HepG2 (cell line): ENCODE measurements around the gene PLA2G4D. TPM values are rescaled to one million over a fixed set of nuclear protein-coding genes. Genes with fewer than 3 reads are reported as not detected.
A peak's percentile ranks its signal among the peaks of the same experiment; 100 is the strongest.

Experiments used
- ATF5 ChIP-seq: sonication (generic); formaldehyde crosslinking; IDR thresholded peaks from 2 replicates; pipeline ENCODE4 v1.4.0; 2020; ENCODE audit warnings: mild to moderate bottlenecking, low read depth, missing genetic modification reagents
- KDM4B ChIP-seq: sonication (generic); formaldehyde crosslinking; IDR thresholded peaks from 2 replicates; pipeline ENCODE4 v1.4.0; 2020; ENCODE audit warnings: missing genetic modification reagents
- KDM5A ChIP-seq: fragments of 200-600 bp; sonication (generic); IDR thresholded peaks from 2 replicates; pipeline ENCODE4 v1.7.0; 2018; ENCODE audit warnings: antibody characterized with exemption, mild to moderate bottlenecking, low read length, borderline replicate concordance
- KLF6 ChIP-seq: IDR thresholded peaks from 2 replicates; pipeline ENCODE4 v1.8.0; 2016; ENCODE audit warnings: missing biosample characterization, missing genetic modification reagents
- MLXIP ChIP-seq: sonication (generic); formaldehyde crosslinking; IDR thresholded peaks from 2 replicates; pipeline ENCODE4 v1.9.0; 2021; ENCODE audit warnings: missing genetic modification reagents, borderline replicate concordance
- MXI1 ChIP-seq: IDR thresholded peaks from 3 replicates; pipeline ENCODE4 v1.6.1; 2012; ENCODE audit warnings: low read depth, low read length, inconsistent platforms, borderline replicate concordance
- RELA ChIP-seq: sonication (generic); formaldehyde crosslinking; IDR thresholded peaks from 2 replicates; pipeline ENCODE4 v1.4.0; 2020; ENCODE audit warnings: missing genetic modification reagents
- SALL1 ChIP-seq: sonication (generic); formaldehyde crosslinking; IDR thresholded peaks from 2 replicates; pipeline ENCODE4 v1.8.0; 2022; ENCODE audit warnings: mild to moderate bottlenecking, missing genetic modification reagents
- SMAD9 ChIP-seq: sonication (generic); formaldehyde crosslinking; IDR thresholded peaks from 2 replicates; pipeline ENCODE4 v1.5.1; 2020; ENCODE audit warnings: mild to moderate bottlenecking, missing genetic modification reagents
- TCF7L2 ChIP-seq: IDR thresholded peaks from 2 replicates; pipeline ENCODE4 v1.6.1; 2011; ENCODE audit warnings: mild to moderate bottlenecking, low read depth, low read length, moderate library complexity
- YEATS4 ChIP-seq: sonication (generic); formaldehyde crosslinking; IDR thresholded peaks from 2 replicates; pipeline ENCODE4 v1.4.0; 2020; ENCODE audit warnings: missing genetic modification reagents, borderline replicate concordance
- ZBTB43 ChIP-seq: sonication (generic); formaldehyde crosslinking; conservative IDR thresholded peaks from 2 replicates; pipeline ENCODE4 v1.4.0; 2020; ENCODE audit warnings: missing genetic modification reagents
- ZMYM2 ChIP-seq: sonication (generic); formaldehyde crosslinking; IDR thresholded peaks from 2 replicates; pipeline ENCODE4 v1.8.0; 2022; ENCODE audit warnings: mild to moderate bottlenecking, missing genetic modification reagents
- ZNF564 ChIP-seq: sonication (generic); formaldehyde crosslinking; IDR thresholded peaks from 2 replicates; pipeline ENCODE4 v1.8.1; 2023; ENCODE audit warnings: mild to moderate bottlenecking, missing genetic modification reagents
- ZNF576 ChIP-seq: sonication (generic); formaldehyde crosslinking; IDR thresholded peaks from 2 replicates; pipeline ENCODE4 v1.4.0; 2020; ENCODE audit warnings: mild to moderate bottlenecking, missing genetic modification reagents
- ZNF615 ChIP-seq: sonication (generic); formaldehyde crosslinking; IDR thresholded peaks from 2 replicates; pipeline ENCODE4 v1.5.0; 2020; ENCODE audit warnings: mild to moderate bottlenecking, missing genetic modification reagents, borderline replicate concordance
- polyA plus RNA-seq, 8 experiments: library from polyadenylated mRNA; depleted of rRNA in 3 of 8; stranded (reverse) in 7 of 8; unstranded in 1 of 8; fragments of >200 nt; fragmentation: Illumina TruSeq in 4 of 8; extraction: Trizol in 4 of 8; gene quantifications; 2 replicates each; pipeline versions ENCODE4 v1.2.1 to v1.2.3, GENCODE V29; 2011 to 2016; ENCODE audit warnings: low read depth in 4 of 8, missing spikeins in 1 of 8, mixed read lengths in 1 of 8; ENCODE audit not compliant: insufficient read depth in 1 of 8
- total RNA-seq, 5 experiments: library from RNA; depleted of rRNA; stranded (reverse); fragments of >200 nt; fragmentation: Illumina TruSeq; extraction: Trizol; gene quantifications; 2 replicates each; pipeline ENCODE4 v1.2.3, GENCODE V29; 2016; ENCODE audit warnings: low read depth in 1 of 5
- TF ChIP-seq, protein P1 (sequence below): sonication (generic); formaldehyde crosslinking; IDR thresholded peaks from 2 replicates; pipeline ENCODE4 v1.4.0; 2020; ENCODE audit warnings: mild to moderate bottlenecking, missing genetic modification reagents
- TF ChIP-seq, protein P2 (sequence below): IDR thresholded peaks from 2 replicates; pipeline ENCODE4 v1.4.0; 2020; ENCODE audit warnings: mild to moderate bottlenecking, missing genetic modification reagents

The PLA2G4D gene
- total and polyA plus RNA-seq, 2 of the 13 experiments (the other 11 are each of a cell fraction or from before 2014, with no cell fraction given) = 0.04 to 0.21 TPM

- TF ChIP-seq MXI1 (peak; percentile 38; the same call in 1 of the 3 replicates), YEATS4 (CRISPR knock-in tag) (peak; percentile 61; the same call in 1 of the 2 replicates), ATF5 (no peak), MLXIP (CRISPR knock-in tag) (no peak), ZNF564 (CRISPR knock-in tag) (peak; percentile 54; the same call in 1 of the 2 replicates), ZNF615 (CRISPR knock-in tag) (no peak), TCF7L2 (no peak), KLF6 (CRISPR knock-in tag) (0 out of 2 replicates have a peak, but pooled peaks have one; percentile 54), RELA (CRISPR knock-in tag) (peak; percentile 37; the same call in 1 of the 2 replicates), KDM4B (CRISPR knock-in tag) (0 out of 2 replicates have a peak, but pooled peaks have one; percentile 59), ZNF576 (CRISPR knock-in tag) (no peak), SMAD9 (CRISPR knock-in tag) (no peak), ZBTB43 (no peak), ZMYM2 (CRISPR knock-in tag) (peak; percentile 91), KDM5A (no peak), SALL1 (CRISPR knock-in tag) (peak; percentile 91)
- TF ChIP-seq, protein P1, sequence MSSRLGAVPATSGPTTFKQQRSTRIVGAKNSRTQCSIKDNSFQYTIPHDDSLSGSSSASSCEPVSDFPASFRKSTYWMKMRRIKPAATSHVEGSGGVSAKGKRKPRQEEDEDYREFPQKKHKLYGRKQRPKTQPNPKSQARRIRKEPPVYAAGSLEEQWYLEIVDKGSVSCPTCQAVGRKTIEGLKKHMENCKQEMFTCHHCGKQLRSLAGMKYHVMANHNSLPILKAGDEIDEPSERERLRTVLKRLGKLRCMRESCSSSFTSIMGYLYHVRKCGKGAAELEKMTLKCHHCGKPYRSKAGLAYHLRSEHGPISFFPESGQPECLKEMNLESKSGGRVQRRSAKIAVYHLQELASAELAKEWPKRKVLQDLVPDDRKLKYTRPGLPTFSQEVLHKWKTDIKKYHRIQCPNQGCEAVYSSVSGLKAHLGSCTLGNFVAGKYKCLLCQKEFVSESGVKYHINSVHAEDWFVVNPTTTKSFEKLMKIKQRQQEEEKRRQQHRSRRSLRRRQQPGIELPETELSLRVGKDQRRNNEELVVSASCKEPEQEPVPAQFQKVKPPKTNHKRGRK (CRISPR knock-in tag) = no peak
- TF ChIP-seq, protein P2, sequence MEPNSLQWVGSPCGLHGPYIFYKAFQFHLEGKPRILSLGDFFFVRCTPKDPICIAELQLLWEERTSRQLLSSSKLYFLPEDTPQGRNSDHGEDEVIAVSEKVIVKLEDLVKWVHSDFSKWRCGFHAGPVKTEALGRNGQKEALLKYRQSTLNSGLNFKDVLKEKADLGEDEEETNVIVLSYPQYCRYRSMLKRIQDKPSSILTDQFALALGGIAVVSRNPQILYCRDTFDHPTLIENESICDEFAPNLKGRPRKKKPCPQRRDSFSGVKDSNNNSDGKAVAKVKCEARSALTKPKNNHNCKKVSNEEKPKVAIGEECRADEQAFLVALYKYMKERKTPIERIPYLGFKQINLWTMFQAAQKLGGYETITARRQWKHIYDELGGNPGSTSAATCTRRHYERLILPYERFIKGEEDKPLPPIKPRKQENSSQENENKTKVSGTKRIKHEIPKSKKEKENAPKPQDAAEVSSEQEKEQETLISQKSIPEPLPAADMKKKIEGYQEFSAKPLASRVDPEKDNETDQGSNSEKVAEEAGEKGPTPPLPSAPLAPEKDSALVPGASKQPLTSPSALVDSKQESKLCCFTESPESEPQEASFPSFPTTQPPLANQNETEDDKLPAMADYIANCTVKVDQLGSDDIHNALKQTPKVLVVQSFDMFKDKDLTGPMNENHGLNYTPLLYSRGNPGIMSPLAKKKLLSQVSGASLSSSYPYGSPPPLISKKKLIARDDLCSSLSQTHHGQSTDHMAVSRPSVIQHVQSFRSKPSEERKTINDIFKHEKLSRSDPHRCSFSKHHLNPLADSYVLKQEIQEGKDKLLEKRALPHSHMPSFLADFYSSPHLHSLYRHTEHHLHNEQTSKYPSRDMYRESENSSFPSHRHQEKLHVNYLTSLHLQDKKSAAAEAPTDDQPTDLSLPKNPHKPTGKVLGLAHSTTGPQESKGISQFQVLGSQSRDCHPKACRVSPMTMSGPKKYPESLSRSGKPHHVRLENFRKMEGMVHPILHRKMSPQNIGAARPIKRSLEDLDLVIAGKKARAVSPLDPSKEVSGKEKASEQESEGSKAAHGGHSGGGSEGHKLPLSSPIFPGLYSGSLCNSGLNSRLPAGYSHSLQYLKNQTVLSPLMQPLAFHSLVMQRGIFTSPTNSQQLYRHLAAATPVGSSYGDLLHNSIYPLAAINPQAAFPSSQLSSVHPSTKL = peak; percentile 88
Observed at GRCh38 chr15:42138968-42139386, 44.6 kb upstream of the PLA2G4D start (continued).
